ENCODE measurements around the gene SRM.
"Not testable (repeated sequence)": the region's sequence is repeated elsewhere in the genome, so short reads cannot be mapped to it uniquely, and the experiment has no call there.

Gene SRM

GRCh38 chr1:11042995-11043874 is 16.6 kb downstream of the SRM start:
- no peaks in the 10 kb centered on the region for H3K27me3 ChIP-seq
- no peaks in the 10 kb centered on the region for H3K36me3 ChIP-seq
- H3K4me3 ChIP-seq (ENCODE audit: low read depth, low read length): no peak overlapping the region
- DNase-seq: no peak
- no peak for TF ChIP-seq CTCF (IDR thresholded peaks at IDR 0.05; ENCODE audit: low read depth, low read length)
- H3K4me1 ChIP-seq: no peaks in the 10 kb centered on the region
- no peaks in the 10 kb centered on the region for H3K9me3 ChIP-seq

GRCh38 chr1:11042065-11042464 is 17.8 kb downstream of the SRM start:
- Histone ChIP-seq H3K36me3 (no peaks in the 10 kb centered on the region), H3K9me3 (no peaks in the 10 kb centered on the region), H3K4me1 (no peaks in the 10 kb centered on the region), H3K4me3 (ENCODE audit: low read depth, low read length) (no peak overlapping the region), H3K27me3 (no peaks in the 10 kb centered on the region)
- no peak for TF ChIP-seq CTCF (IDR thresholded peaks at IDR 0.05; ENCODE audit: low read depth, low read length)
- DNase-seq: no peak

- TF ChIP-seq CTCF (IDR thresholded peaks at IDR 0.05; ENCODE audit: low read depth, low read length): no peak
- Histone ChIP-seq H3K4me3 (ENCODE audit: low read depth, low read length) (no peak overlapping the region), H3K27me3 (no peaks in the 10 kb centered on the region), H3K4me1 (no peaks in the 10 kb centered on the region), H3K9me3 (no peaks in the 10 kb centered on the region), H3K36me3 (no peaks in the 10 kb centered on the region)
- no peak for DNase-seq
Measured at GRCh38 chr1:11041048-11041447, 18.8 kb downstream of the SRM start.

GRCh38 chr1:11040105-11040429 is 19.8 kb downstream of the SRM start:
- DNase-seq; H3K4me3 ChIP-seq (ENCODE audit: low read depth, low read length); H3K27me3 ChIP-seq; H3K36me3 ChIP-seq; H3K4me1 ChIP-seq; H3K9me3 ChIP-seq: not testable (repeated sequence)

- no peaks in the 10 kb centered on the region for H3K4me1 ChIP-seq
Measured at GRCh38 chr1:11039351-11040104, 20.3 kb downstream of the SRM start.

GRCh38 chr1:11037740-11038182 is 22.1 kb downstream of the SRM start:
- H3K9me3 ChIP-seq: no peaks in the 10 kb centered on the region
- no peak overlapping the region for H3K4me3 ChIP-seq (ENCODE audit: low read depth, low read length)
- H3K36me3 ChIP-seq: no peaks in the 10 kb centered on the region
- peak; percentile 80 for DNase-seq
- TF ChIP-seq CTCF (IDR thresholded peaks at IDR 0.05; ENCODE audit: low read depth, low read length): peak; percentile 87
- no peaks in the 10 kb centered on the region for H3K27me3 ChIP-seq
- no peaks in the 10 kb centered on the region for H3K4me1 ChIP-seq

More at GRCh38 chr1:11039351-11040104, 20.3 kb downstream of the SRM start:
- TF ChIP-seq CTCF (IDR thresholded peaks at IDR 0.05; ENCODE audit: low read depth, low read length): no peak
- Histone ChIP-seq H3K4me3 (ENCODE audit: low read depth, low read length) (no peak overlapping the region), H3K36me3 (no peaks in the 10 kb centered on the region), H3K27me3 (no peaks in the 10 kb centered on the region), H3K9me3 (no peaks in the 10 kb centered on the region)
- no peak for DNase-seq

GRCh38 chr1:11037019-11037739 is 22.6 kb downstream of the SRM start:
- not testable (repeated sequence) for H3K36me3 ChIP-seq; H3K27me3 ChIP-seq; H3K4me3 ChIP-seq (ENCODE audit: low read depth, low read length); H3K9me3 ChIP-seq; DNase-seq; H3K4me1 ChIP-seq

Measured in BE2C (cell line).